Measurements from ENCODE around the gene CREBL2.
"Not testable (repeated sequence)": the region's sequence is repeated elsewhere in the genome, so short reads cannot be mapped to it uniquely, and the experiment has no call there.

The CREBL2 gene

GRCh38 chr12:12611512-12612306 is at the start of gene CREBL2:
Gene CREBL2 (plus strand): TSS chr12:12611876. CDS start chr12:12612173, 297 bp downstream.
- DNase-seq: peak; percentile 78

GRCh38 chr12:12562016-12562483 is 49.6 kb upstream of the CREBL2 start:
- no peak for DNase-seq

- DNase-seq: peak; percentile 77
Measured at GRCh38 chr12:12562585-12563261, 49.0 kb upstream of the CREBL2 start, which contains the start of gene DUSP16. Gene DUSP16 (minus strand): TSS chr12:12562863. CDS start chr12:12521098, 41,765 bp downstream.

- no peak for DNase-seq
Measured at GRCh38 chr12:12563290-12563928, 48.3 kb upstream of the CREBL2 start.

- DNase-seq: no peak
Measured at GRCh38 chr12:12564911-12565310, 46.8 kb upstream of the CREBL2 start.

DNA sequence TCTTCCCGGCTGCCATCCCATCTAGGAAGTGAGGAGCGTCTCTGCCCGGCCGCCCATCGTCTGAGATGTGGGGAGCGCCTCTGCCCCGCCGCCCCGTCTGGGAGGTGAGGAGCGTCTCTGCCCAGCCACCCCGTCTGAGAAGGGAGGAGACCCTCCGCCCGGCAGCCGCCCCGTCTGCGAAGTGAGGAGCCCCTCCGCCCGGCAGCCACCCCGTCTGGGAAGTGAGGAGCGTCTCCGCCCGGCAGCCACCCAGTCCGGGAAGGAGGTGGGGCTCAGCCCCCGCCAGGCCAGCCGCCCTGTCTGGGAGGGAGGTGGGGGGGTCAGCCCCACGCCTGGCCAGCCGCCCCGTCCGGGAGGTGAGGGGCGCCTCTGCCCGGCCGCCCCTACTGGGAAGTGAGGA is 45.7 kb upstream of the CREBL2 start:
- not testable (repeated sequence) for DNase-seq

- DNase-seq: no peak
Measured at GRCh38 chr12:12572659-12573058, 39.0 kb upstream of the CREBL2 start.

GRCh38 chr12:12577786-12578185 is 33.9 kb upstream of the CREBL2 start:
- no peak for DNase-seq

DNA sequence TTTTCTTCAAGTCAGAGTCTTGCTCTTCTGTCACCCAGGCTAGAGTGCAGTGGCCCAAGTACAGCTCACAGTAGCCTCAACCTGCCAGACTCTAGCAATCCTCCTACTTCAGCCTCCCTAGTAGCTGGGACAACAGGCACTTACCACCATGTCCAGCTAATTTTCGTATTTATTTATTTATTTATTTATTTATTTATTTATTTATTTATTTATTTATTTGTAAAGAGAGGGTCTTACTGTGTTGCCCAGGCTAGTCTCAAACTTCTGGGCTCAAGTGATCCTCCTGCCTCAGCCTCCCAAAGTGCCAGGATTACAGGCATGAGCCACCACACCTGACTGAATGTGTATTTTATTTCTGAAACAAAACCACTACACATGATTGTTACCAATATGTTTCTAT is 31.0 kb upstream of the CREBL2 start:
- not testable (repeated sequence) for DNase-seq

GRCh38 chr12:12582193-12582881 is 29.3 kb upstream of the CREBL2 start:
- DNase-seq: no peak

DNA sequence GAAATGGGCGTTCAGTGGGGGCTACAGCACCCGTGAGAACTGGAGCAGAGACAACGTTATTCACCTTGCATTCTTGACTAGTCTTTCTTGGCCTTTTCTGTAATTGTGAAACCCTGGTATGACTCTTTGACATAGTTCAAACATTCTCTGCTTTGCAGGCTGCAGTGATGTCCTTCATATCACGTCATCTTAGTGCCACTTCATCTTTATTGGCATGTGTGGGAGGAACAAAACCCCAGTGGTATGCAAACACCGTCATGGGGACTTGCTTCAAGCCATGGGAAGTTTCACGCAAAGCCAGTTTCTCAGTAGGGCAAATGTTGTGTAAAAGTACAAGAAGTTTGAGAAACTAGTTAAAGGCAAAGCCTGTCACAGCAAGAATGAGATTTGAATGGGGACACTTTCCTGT is 28.8 kb upstream of the CREBL2 start:
- DNase-seq: no peak

GRCh38 chr12:12583510-12584178 is 28.0 kb upstream of the CREBL2 start:
- no peak for DNase-seq

GRCh38 chr12:12585115-12585863 is 26.4 kb upstream of the CREBL2 start:
- no peak for DNase-seq

GRCh38 chr12:12586879-12587675 is 24.6 kb upstream of the CREBL2 start:
- no peak for DNase-seq

DNA sequence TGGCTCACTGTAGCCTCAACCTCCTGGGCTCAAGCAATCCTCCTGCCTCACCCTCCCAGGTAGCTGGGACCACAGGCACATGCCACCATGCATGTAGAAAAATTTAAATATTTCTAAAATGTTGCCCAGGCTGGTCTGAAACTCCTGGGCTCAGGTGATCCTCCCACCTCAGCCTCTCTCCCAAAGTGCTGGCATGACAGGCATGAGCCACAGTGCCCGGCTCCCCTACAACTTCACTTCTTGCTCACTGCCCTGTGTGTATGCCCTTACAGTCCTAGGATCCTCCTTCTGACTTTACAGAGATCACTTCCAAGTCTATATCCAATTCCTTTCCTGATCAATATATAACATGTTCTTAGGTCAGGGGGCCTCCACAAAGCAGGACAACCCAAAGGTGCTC is 23.8 kb upstream of the CREBL2 start:
- no peak for DNase-seq

- DNase-seq: not testable (repeated sequence)
Measured at GRCh38 chr12:12588436-12588835, 23.2 kb upstream of the CREBL2 start.

DNA sequence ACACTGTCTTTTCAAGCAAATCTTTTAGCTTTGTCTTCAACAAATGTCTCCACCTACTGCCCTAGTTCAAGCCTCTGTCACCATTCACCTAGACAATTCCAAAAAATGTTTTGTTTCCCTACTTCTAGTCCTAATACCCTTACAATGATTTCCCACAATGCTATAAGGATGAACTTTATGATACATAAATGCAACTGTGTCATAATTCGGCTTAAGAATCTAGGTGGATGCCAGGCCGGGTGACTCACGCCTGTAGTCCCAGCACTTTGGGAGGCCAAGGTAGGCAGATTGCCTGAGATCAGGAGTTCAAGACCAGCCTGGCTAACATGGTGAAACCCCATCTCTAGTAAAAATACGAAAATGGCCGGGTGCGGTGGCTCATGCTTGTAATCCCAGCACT is 20.7 kb upstream of the CREBL2 start:
- no peak for DNase-seq

GRCh38 chr12:12592930-12593329 is 18.7 kb upstream of the CREBL2 start:
- no peak for DNase-seq

- DNase-seq: not testable (repeated sequence)
Measured at GRCh38 chr12:12595929-12596328, 15.7 kb upstream of the CREBL2 start.

DNA sequence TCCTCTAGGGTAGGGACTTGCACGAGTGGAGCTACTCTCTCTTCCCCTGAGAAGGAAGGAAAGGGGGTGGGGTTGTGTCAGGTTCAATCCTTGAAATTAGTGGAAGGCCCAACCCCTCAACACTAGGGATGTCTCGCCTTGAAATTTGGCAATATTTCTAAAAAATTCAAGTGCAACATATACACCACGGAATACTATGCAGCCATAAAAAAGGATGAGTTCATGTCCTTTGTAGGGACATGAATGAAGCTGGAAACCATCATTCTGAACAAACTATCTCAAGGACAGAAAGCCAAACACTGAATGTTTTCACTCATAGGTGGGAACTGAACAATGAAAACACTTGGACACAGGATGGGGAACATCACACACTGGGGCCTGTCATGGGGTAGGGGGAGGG is 15.1 kb upstream of the CREBL2 start:
- not testable (repeated sequence) for DNase-seq

DNA sequence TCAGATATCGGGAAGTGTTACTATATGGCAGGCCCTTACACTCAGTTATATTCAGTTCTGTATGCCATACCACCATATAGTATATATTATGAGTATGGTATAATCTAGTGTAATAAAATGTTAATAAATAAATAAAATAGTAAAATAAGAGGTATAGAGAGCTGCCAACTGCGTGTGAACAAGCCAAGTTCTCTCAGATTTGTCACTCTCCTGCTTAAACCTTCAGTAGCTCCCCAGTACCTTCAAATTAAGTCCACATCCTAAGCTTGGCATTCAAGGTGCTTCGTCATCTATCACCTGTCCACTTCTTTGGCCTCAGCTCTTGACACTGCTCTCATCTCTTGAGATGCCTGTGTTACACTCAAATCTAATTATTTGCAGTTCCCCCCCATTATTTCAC is 12.8 kb upstream of the CREBL2 start:
- DNase-seq: no peak
